Measurements from ENCODE around the gene SLC25A33. TPM values are rescaled to one million over a fixed set of nuclear protein-coding genes. Genes with fewer than 3 reads are reported as not detected.
"Not testable (repeated sequence)": the region's sequence is repeated elsewhere in the genome, so short reads cannot be mapped to it uniquely, and the experiment has no call there.

SLC25A33 gene
- polyA plus RNA-seq, 2 of the 4 experiments (the other 2 are of a cell fraction), result 3.1 to 4.9 TPM

DNA sequence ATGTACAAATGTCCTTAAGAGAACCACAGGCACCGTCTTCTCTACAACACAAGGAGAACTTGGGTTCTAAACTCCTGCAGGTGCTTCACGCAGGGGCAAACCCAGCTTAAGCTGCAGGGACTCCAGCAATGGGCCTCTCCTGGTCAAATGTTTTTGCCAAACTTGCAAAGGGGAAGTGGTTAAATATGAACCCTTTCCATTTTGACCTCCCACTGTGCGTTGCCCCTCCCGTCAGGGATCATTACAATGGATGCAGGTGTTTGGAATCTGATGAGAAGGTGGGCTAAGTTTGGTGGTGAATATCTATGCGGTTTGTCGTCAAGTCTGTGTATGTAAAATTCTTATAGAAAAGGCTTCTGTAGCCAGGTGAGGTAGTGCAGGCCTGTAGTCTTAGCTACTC is 29.1 kb upstream of the SLC25A33 start (continued):
- TF ChIP-seq E2F6 (IDR thresholded peaks at IDR 0.05; ENCODE audit: borderline replicate concordance, low read depth) (no peak), JUN (IDR thresholded peaks at IDR 0.05) (no peak), NFE2L2 (conservative IDR thresholded peaks at IDR 0.05; ENCODE audit: low read length) (no peak)

- DNase-seq (ENCODE audit: low read depth in 1 of 2, low spot score in 1 of 2); H3K9me3 ChIP-seq; H3K4me3 ChIP-seq; ATAC-seq; H3K27ac ChIP-seq; H3K4me1 ChIP-seq; POLR2A ChIA-PET; H3K4me2 ChIP-seq; FAIRE-seq: not testable (repeated sequence)
- 65% methylated on average over 9 of the region's 9 CpGs for WGBS (ENCODE audit: missing lambda C conversion rate)
- CTCF ChIA-PET, result interaction anchor here (0.6 to 1.5 kb wide), 4 partner anchors 8 to 42 kb away, joined by 3 to 6 read pairs (median 3); no protein-coding TSS in a partner anchor
These were observed 23.7 kb upstream of the SLC25A33 start for GRCh38 chr1:9515550-9515949.

DNA sequence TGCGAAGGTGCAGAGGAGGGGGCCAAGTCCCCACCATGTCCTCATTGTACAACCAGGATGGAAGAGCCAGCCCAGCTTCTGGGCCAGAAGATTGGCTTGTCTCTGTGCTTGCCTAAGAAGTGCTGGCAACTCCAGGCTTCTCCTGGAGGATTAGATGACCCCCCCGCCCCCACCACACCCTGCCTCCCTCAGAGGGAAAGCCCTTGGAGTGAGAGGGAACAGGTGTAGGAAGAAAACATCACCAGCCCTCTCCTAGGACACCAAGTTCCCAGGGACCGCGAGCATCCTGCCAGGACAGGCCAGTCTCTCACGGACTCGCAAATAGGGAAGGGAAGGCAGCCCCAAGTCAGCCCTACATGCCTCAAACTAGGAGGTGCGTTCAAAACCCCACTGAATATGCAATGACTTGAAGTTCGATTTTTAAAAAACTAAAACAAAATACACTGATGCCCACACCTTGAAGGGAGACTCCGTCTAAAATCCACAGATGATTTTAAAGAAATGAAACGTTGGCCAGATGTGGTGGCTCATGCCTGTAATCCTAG is 20.7 kb upstream of the SLC25A33 start:
- no peak overlapping the region for H3K4me3 ChIP-seq
- no peak overlapping the region for H3K27ac ChIP-seq
- no peaks in the 10 kb centered on the region for H3K4me1 ChIP-seq
- ChIA-PET POLR2A (no interaction called here), CTCF (no interaction called here)
- ATAC-seq (no peak), DNase-seq (ENCODE audit: low read depth in 1 of 2, low spot score in 1 of 2) (no peak), FAIRE-seq (no peak)
- WGBS (ENCODE audit: missing lambda C conversion rate), result 72% methylated on average over 9 of the region's 10 CpGs
- H3K4me2 ChIP-seq, result no peak overlapping the region
- TF ChIP-seq MAZ (IDR thresholded peaks at IDR 0.05; ENCODE audit: borderline replicate concordance, low read depth, low read length) (no peak), RFX5 (IDR thresholded peaks at IDR 0.05) (no peak), USF2 (IDR thresholded peaks at IDR 0.05) (no peak), NFE2L2 (conservative IDR thresholded peaks at IDR 0.05; ENCODE audit: low read length) (no peak), HOXB5 (CRISPR knock-in tag; IDR thresholded peaks at IDR 0.05) (no peak), KDM5A (IDR thresholded peaks at IDR 0.05) (no peak), E2F6 (IDR thresholded peaks at IDR 0.05; ENCODE audit: borderline replicate concordance, low read depth) (no peak), FOXS1 (CRISPR knock-in tag; IDR thresholded peaks at IDR 0.05) (no peak), ZNF302 (CRISPR knock-in tag; IDR thresholded peaks at IDR 0.05) (no peak), FOSB (CRISPR knock-in tag; IDR thresholded peaks at IDR 0.05) (no peak), POLR2AphosphoS2 (conservative IDR thresholded peaks at IDR 0.05; ENCODE audit: low read length) (no peak), EHMT2 (IDR thresholded peaks at IDR 0.05; ENCODE audit: low read depth) (no peak), RCOR1 (IDR thresholded peaks at IDR 0.05; ENCODE audit: low read depth, low read length) (no peak), JUNB (IDR thresholded peaks at IDR 0.05) (no peak), MYC (IDR thresholded peaks at IDR 0.05; ENCODE audit: borderline replicate concordance, low read length) (no peak)
- no peaks in the 10 kb centered on the region for H3K9me3 ChIP-seq

DNA sequence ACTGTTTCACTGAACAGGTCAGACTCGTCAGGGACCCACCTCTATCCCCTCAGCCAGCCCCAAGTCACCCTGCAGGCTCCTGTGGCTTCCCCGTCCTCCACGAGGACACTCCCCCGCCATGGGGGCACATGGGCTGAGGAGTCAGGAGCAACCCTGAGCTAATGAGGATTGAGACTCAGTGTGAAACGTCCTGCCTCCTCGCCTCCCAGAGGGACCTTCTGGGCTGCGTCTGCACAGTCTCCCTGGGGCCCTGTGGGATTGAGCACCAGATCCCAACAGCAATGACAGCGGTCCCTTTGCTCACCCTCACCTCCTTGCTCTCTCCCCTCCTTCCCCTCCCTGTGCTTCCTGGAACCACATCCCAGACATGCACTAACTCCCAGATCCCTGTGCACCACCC is 18.9 kb upstream of the SLC25A33 start:
- no peak for FAIRE-seq
- no peak overlapping the region for H3K27ac ChIP-seq
- no peak overlapping the region for H3K4me3 ChIP-seq
- no peak for DNase-seq (ENCODE audit: low read depth in 1 of 2, low spot score in 1 of 2)
- H3K4me1 ChIP-seq, result no peaks in the 10 kb centered on the region
- POLR2A ChIA-PET, result interaction anchor here (0.6 kb wide), 1 partner anchor 54 kb away, joined by 4 read pairs; no protein-coding TSS in a partner anchor
- no peak for TF ChIP-seq ZNF302 (CRISPR knock-in tag; IDR thresholded peaks at IDR 0.05)
- no peak for TF ChIP-seq ELK1 (IDR thresholded peaks at IDR 0.05; ENCODE audit: low read depth, low read length)
- no peak for TF ChIP-seq MYC (IDR thresholded peaks at IDR 0.05; ENCODE audit: borderline replicate concordance, low read length)
- TF ChIP-seq TP53 (CRISPR knock-in tag; IDR thresholded peaks at IDR 0.05), result no peak
- no peak for TF ChIP-seq NPAS2 (CRISPR knock-in tag; IDR thresholded peaks at IDR 0.05; ENCODE audit: borderline replicate concordance)
- H3K9me3 ChIP-seq, result no peaks in the 10 kb centered on the region
- 69% methylated on average over 7 of the region's 8 CpGs for WGBS (ENCODE audit: missing lambda C conversion rate)
- no peak overlapping the region for H3K4me2 ChIP-seq
- ATAC-seq, result no peak
- CTCF ChIA-PET, result no interaction called here

All from A549 (cell line).